ENCODE measurements around the gene BLTP3A. TPM values are rescaled to one million over a fixed set of nuclear protein-coding genes. Genes with fewer than 3 reads are reported as not detected.
A peak's percentile ranks its signal among the peaks of the same experiment; 100 is the strongest.

Gene BLTP3A
- total and polyA plus RNA-seq, 2 of the 13 experiments (the other 11 are each of a cell fraction or from before 2014, with no cell fraction given), result 22.1 to 24.0 TPM

GRCh38 chr6:34791701-34792604 is at the start of gene BLTP3A (continued):
- TF ChIP-seq ZHX2 (IDR thresholded peaks at IDR 0.05; ENCODE audit: low read depth), result peak; percentile 19; the same call in 1 of the 2 replicates
- no peak; the same call in 1 of the 2 replicates for TF ChIP-seq ZHX2 (CRISPR knock-in tag; IDR thresholded peaks at IDR 0.05; ENCODE audit: borderline replicate concordance)
- TF ChIP-seq RELA (CRISPR knock-in tag; IDR thresholded peaks at IDR 0.05), result no peak
- TF ChIP-seq CCDC6 (CRISPR knock-in tag; IDR thresholded peaks at IDR 0.05), result peak; percentile 73; the same call in 1 of the 2 replicates
- TF ChIP-seq TEAD3 (CRISPR knock-in tag; optimal IDR thresholded peaks at IDR 0.05; ENCODE audit: borderline replicate concordance), result peak; percentile 31
- peak; percentile 7; the same call in 1 of the 2 replicates for TF ChIP-seq ARID5B (CRISPR knock-in tag; IDR thresholded peaks at IDR 0.05)
- peak; percentile 37 for TF ChIP-seq ARNT2 (CRISPR knock-in tag; IDR thresholded peaks at IDR 0.05; ENCODE audit: low read depth)
- peak; percentile 64; the same call in 1 of the 2 replicates for TF ChIP-seq GABPB1 (CRISPR knock-in tag; IDR thresholded peaks at IDR 0.05)
- TF ChIP-seq, protein P1, sequence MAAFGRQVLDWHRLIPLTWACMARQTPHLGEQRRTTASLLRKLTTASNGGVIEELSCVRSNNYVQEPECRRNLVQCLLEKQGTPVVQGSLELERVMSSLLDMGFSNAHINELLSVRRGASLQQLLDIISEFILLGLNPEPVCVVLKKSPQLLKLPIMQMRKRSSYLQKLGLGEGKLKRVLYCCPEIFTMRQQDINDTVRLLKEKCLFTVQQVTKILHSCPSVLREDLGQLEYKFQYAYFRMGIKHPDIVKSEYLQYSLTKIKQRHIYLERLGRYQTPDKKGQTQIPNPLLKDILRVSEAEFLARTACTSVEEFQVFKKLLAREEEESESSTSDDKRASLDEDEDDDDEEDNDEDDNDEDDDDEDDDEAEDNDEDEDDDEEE (CRISPR knock-in tag; IDR thresholded peaks at IDR 0.05), result 0 out of 2 replicates have a peak, but pooled peaks have one; percentile 38
- TF ChIP-seq AKAP8 (CRISPR knock-in tag; IDR thresholded peaks at IDR 0.05), result no peak; the same call in 1 of the 2 replicates
- TF ChIP-seq, protein P2, sequence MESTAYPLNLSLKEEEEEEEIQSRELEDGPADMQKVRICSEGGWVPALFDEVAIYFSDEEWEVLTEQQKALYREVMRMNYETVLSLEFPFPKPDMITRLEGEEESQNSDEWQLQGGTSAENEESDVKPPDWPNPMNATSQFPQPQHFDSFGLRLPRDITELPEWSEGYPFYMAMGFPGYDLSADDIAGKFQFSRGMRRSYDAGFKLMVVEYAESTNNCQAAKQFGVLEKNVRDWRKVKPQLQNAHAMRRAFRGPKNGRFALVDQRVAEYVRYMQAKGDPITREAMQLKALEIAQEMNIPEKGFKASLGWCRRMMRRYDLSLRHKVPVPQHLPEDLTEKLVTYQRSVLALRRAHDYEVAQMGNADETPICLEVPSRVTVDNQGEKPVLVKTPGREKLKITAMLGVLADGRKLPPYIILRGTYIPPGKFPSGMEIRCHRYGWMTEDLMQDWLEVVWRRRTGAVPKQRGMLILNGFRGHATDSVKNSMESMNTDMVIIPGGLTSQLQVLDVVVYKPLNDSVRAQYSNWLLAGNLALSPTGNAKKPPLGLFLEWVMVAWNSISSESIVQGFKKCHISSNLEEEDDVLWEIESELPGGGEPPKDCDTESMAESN (CRISPR knock-in tag; conservative IDR thresholded peaks at IDR 0.05), result peak; percentile 54; the same call in 1 of the 2 replicates
- TF ChIP-seq FOXK2 (IDR thresholded peaks at IDR 0.05), result no peak
- no peak for TF ChIP-seq KLF11 (CRISPR knock-in tag; IDR thresholded peaks at IDR 0.05)
- 0 out of 2 replicates have a peak, but pooled peaks have one; percentile 44 for TF ChIP-seq RXRB (CRISPR knock-in tag; IDR thresholded peaks at IDR 0.05; ENCODE audit: borderline replicate concordance)
- no peak for TF ChIP-seq ZNF577 (CRISPR knock-in tag; IDR thresholded peaks at IDR 0.05; ENCODE audit: borderline replicate concordance, low read depth)

All from HepG2 (cell line).